Measurements from ENCODE around the gene R3HCC1L.

DNA sequence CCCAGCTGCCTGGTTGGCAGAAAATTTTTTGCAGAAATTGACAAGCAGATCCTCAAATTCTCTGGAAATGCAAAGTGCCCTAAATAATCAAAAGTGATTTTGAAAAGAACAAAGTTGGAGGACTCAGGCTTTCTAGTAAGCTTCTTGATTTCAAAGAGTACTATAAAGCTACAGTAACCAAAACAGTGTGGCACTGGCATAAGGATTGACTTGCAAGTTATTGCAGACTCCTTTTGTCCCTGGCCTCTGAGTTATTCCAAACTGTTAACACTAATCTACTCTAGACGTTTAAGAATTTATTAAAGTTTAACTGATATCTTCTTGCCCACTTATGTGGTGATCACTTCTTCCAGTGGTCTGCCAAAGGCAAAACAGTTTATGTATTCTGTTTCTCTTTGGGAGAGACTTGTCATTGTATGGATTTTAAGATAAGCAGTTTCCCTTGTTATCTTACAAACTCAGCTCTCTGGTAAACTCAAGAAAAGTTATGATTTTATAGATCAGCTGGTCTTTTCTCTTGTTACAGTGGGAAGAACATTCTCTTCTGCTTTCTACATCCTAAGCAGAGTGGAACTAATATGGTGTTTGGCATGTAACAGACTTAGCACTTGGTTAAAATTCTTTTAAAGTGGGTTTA lies 92.2 kb downstream of the R3HCC1L start:
- TF ChIP-seq, protein P1, sequence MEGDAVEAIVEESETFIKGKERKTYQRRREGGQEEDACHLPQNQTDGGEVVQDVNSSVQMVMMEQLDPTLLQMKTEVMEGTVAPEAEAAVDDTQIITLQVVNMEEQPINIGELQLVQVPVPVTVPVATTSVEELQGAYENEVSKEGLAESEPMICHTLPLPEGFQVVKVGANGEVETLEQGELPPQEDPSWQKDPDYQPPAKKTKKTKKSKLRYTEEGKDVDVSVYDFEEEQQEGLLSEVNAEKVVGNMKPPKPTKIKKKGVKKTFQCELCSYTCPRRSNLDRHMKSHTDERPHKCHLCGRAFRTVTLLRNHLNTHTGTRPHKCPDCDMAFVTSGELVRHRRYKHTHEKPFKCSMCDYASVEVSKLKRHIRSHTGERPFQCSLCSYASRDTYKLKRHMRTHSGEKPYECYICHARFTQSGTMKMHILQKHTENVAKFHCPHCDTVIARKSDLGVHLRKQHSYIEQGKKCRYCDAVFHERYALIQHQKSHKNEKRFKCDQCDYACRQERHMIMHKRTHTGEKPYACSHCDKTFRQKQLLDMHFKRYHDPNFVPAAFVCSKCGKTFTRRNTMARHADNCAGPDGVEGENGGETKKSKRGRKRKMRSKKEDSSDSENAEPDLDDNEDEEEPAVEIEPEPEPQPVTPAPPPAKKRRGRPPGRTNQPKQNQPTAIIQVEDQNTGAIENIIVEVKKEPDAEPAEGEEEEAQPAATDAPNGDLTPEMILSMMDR (IDR thresholded peaks at IDR 0.05; ENCODE audit: poor library complexity, severe bottlenecking): no peak
- TF ChIP-seq EP300 (conservative IDR thresholded peaks at IDR 0.05; ENCODE audit: poor library complexity, severe bottlenecking) (no peak), POLR2AphosphoS5 (IDR thresholded peaks at IDR 0.05) (no peak), RAD21 (conservative IDR thresholded peaks at IDR 0.05) (no peak), MXI1 (conservative IDR thresholded peaks at IDR 0.05; ENCODE audit: poor library complexity, severe bottlenecking) (no peak)

Measured in neural cell (in vitro differentiated cells).